ENCODE measurements around the gene KRTAP4-16. TPM values are rescaled to one million over a fixed set of nuclear protein-coding genes. Genes with fewer than 3 reads are reported as not detected.
"Not testable (repeated sequence)": the region's sequence is repeated elsewhere in the genome, so short reads cannot be mapped to it uniquely, and the experiment has no call there.

The KRTAP4-16 gene
- total RNA-seq, 6 experiments from 2014 or later, result not detected

- no peak for DNase-seq
- no peak for TF ChIP-seq CTCF (IDR thresholded peaks at IDR 0.05)
- Mint-ChIP-seq H3K36me3 (ENCODE audit: low read depth) (peaks cover 26% of the 10 kb centered on the region), H3K27me3 (ENCODE audit: insufficient read depth) (no peaks in the 10 kb centered on the region), H3K27ac (peak overlapping the region; percentile 76), H3K9me3 (peaks cover 8% of the 10 kb centered on the region), H3K4me1 (ENCODE audit: low read depth) (peaks cover 78% of the 10 kb centered on the region), H3K4me3 (no peak overlapping the region)
These were observed 19.7 kb upstream of the KRTAP4-16 start for GRCh38 chr17:41121742-41122141.

DNA sequence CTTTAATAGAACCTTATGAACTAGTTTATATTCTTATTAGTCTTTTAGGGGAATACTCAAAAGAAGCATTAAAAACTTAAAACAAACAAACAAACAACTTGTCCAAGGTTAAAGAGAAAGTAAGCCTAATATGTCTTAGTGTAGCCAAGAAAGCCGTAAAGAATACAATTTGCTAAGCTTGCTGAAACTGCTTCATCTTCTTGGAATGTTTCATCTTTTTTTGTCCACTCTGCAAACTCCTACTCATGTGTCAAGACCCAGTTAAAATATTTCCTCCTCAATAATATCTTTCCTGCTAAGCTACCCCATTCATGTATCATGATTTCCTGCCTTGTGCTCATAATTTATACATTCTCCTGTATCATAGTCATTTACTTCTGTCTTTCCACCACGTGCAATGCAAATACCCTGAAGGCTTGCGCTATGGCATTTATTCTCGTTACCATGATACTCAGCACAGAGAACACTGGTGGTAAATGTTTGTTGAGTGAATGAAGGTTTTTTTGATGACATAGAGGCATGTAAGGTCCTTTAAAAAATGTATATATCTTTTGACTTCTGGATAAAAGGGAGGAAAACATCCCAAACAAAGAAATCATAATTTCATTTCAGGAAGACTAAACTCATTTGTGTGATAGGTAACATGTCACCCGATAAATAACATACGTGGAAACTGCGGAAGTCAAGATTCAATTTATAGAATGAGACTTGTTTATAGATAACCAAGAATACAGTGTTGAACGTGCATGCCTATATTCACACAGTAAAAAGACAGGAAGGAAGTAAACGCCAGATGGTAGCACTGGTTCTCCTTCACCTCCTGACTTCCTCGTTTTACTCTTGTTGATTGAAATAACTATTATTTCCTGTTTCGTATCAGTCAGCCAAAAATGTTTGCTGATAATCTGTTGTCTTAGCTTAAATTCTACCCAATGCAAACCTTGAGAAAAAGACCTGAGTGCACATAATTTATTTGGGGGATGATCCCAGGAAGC is 18.0 kb upstream of the KRTAP4-16 start:
- not testable (repeated sequence) for H3K27me3 Mint-ChIP-seq (ENCODE audit: insufficient read depth); H3K9me3 Mint-ChIP-seq
- Mint-ChIP-seq H3K4me1 (ENCODE audit: low read depth) (peaks cover 91% of the 10 kb centered on the region), H3K36me3 (ENCODE audit: low read depth) (peaks cover 20% of the 10 kb centered on the region), H3K27ac (peak overlapping the region; percentile 85), H3K4me3 (peak overlapping the region; percentile 35; the same call in 1 of the 2 replicates)
- peak; percentile 90 for DNase-seq

GRCh38 chr17:41118721-41119120 is 16.7 kb upstream of the KRTAP4-16 start:
- no peak for TF ChIP-seq CTCF (IDR thresholded peaks at IDR 0.05)
- H3K9me3 Mint-ChIP-seq, result peaks cover 8% of the 10 kb centered on the region
- peak overlapping the region; percentile 17 for H3K4me3 Mint-ChIP-seq
- peaks cover 20% of the 10 kb centered on the region for H3K36me3 Mint-ChIP-seq (ENCODE audit: low read depth)
- peaks cover 83% of the 10 kb centered on the region for H3K4me1 Mint-ChIP-seq (ENCODE audit: low read depth)
- H3K27ac Mint-ChIP-seq, result peak overlapping the region; percentile 77
- DNase-seq, result peak; percentile 59
- H3K27me3 Mint-ChIP-seq (ENCODE audit: insufficient read depth), result no peaks in the 10 kb centered on the region

GRCh38 chr17:41117846-41118386 is 15.9 kb upstream of the KRTAP4-16 start, which contains the start of gene KRTAP4-11:
Gene KRTAP4-11, minus strand, starts transcription at chr17:41118373. Its CDS starts 58 bp downstream, at chr17:41118315.
- DNase-seq; H3K27me3 Mint-ChIP-seq (ENCODE audit: insufficient read depth): not testable (repeated sequence)
- H3K9me3 Mint-ChIP-seq, result peaks cover 14% of the 10 kb centered on the region
- peak within 1 kb of the TSS; percentile 77 for H3K27ac Mint-ChIP-seq
- peaks cover 22% of the 10 kb centered on the region for H3K36me3 Mint-ChIP-seq (ENCODE audit: low read depth)
- peaks cover 75% of the 10 kb centered on the region for H3K4me1 Mint-ChIP-seq (ENCODE audit: low read depth)
- peak within 1 kb of the TSS; percentile 17 for H3K4me3 Mint-ChIP-seq

DNA sequence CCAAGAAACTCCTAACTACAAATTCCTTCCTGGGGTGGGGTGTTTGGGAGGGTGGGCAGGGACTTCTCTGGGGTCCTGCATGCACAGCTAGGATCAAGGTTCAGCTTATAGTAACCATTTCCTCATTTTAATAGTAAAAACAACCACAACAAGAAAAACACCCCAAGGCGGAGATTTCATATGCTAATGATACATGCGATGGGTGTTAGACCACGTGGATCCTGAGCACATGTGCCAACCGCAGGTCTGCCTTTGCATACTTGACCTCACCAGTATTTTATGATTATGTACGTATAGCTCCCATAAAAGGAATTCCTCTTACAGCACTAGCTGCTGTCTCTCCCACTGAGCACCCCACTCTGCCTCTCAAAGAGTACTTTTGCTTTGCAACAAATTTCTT is 14.3 kb upstream of the KRTAP4-16 start:
- DNase-seq, result peak; percentile 68
- Mint-ChIP-seq H3K36me3 (ENCODE audit: low read depth) (peaks cover 21% of the 10 kb centered on the region), H3K27ac (peak overlapping the region; percentile 67; the same call in 1 of the 2 replicates), H3K9me3 (peaks cover 14% of the 10 kb centered on the region), H3K4me1 (ENCODE audit: low read depth) (peaks cover 65% of the 10 kb centered on the region), H3K4me3 (no peak overlapping the region; the same call in 1 of the 2 replicates), H3K27me3 (ENCODE audit: insufficient read depth) (no peaks in the 10 kb centered on the region)
- TF ChIP-seq CTCF (IDR thresholded peaks at IDR 0.05), result no peak

DNA sequence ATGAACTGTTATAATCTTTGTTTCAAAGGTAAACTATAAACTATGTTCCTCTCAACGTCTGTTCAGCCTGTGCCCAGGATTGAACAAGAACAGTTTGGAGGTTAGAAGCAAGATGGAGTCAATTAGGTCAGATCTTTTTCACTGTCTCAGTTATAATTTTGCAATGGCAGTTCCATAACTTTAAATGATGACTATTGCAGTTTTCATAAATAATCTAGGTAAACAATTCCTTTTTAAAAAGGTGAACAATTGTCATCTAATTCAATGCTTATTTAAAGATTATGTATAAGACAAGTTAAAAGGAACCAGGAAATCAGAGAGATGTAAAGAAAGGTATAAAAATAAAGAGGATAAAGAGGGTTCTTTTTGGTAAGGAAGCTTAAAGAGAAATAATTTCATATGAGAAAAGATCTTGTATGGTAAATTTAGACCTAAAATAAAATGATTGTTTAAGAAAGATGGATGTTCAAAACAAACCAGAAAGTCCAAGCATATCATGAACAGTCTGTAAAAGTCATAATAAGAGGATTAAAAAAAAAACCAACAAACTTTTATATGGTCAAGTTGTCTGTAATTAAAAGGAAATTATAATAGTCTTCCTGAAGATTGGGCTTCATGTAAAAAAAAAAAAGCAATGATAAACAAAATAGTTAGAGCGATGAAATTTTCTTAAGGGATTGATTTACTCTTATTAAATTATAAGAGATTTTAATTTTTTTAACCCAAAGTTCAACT is 9.3 kb upstream of the KRTAP4-16 start:
- no peak for TF ChIP-seq CTCF (IDR thresholded peaks at IDR 0.05)
- Mint-ChIP-seq H3K9me3 (peaks cover 28% of the 10 kb centered on the region), H3K4me3 (peak overlapping the region; percentile 76; the same call in 1 of the 2 replicates), H3K4me1 (ENCODE audit: low read depth) (peaks cover 46% of the 10 kb centered on the region), H3K27ac (peak overlapping the region; percentile 72; the same call in 1 of the 2 replicates), H3K36me3 (ENCODE audit: low read depth) (peaks cover 53% of the 10 kb centered on the region), H3K27me3 (ENCODE audit: insufficient read depth) (no peaks in the 10 kb centered on the region)
- DNase-seq, result no peak

DNA sequence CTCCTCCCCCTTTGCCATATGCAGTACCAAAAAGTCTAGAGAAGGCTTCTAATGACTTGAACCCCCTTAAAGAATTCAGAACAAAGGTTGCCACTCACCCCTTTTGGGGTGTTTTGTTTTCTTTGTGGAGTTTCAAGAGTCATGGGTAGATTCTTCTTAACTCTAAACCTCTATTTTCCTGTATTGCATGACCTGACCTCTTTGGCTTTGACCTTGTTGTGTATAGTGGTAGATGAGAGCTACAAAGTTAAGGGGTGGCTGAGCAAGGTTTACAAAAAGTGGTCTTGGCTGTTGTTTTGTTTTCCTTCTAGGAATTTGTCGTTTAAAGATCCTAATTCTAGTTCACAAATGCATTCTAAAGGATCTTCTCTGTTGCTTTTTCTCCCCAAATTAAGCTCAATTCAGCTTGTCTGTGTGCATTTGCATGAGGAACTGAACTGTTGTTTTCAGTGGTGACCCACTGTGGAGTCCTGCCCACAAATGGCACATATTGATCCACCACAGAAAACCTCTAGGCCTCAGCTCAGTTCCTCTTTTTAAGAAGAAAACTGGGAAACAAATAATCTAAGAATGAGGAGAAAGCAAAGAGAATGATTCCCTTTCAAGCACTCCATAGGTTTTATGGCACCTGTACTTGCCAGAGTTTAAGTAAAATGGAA is 6.8 kb upstream of the KRTAP4-16 start:
- peak overlapping the region; percentile 70 for H3K4me3 Mint-ChIP-seq
- DNase-seq; H3K27me3 Mint-ChIP-seq (ENCODE audit: insufficient read depth): not testable (repeated sequence)
- H3K27ac Mint-ChIP-seq, result peak overlapping the region; percentile 67; the same call in 1 of the 2 replicates
- peaks cover 50% of the 10 kb centered on the region for H3K4me1 Mint-ChIP-seq (ENCODE audit: low read depth)
- peaks cover 28% of the 10 kb centered on the region for H3K9me3 Mint-ChIP-seq
- H3K36me3 Mint-ChIP-seq (ENCODE audit: low read depth), result peaks cover 58% of the 10 kb centered on the region
